Measurements from ENCODE around the gene DHCR24. TPM values are rescaled to one million over a fixed set of nuclear protein-coding genes. Genes with fewer than 3 reads are reported as not detected.

The DHCR24 gene
- total RNA-seq, 1 donor from 2014 or later: 168 TPM

- Mint-ChIP-seq H3K9me3 (ENCODE audit: unreplicated experiment) (peaks cover 3% of the 10 kb centered on the region), H3K36me3 (ENCODE audit: low read depth, unreplicated experiment) (no peaks in the 10 kb centered on the region), H3K27ac (ENCODE audit: unreplicated experiment) (no peak overlapping the region), H3K27me3 (ENCODE audit: low read depth, unreplicated experiment) (peaks cover 14% of the 10 kb centered on the region), H3K4me3 (ENCODE audit: unreplicated experiment) (no peak overlapping the region), H3K4me1 (ENCODE audit: low read depth, unreplicated experiment) (no peaks in the 10 kb centered on the region)
- no peaks in the 10 kb centered on the region for H3K9me3 ChIP-seq (ENCODE audit: insufficient read depth, low read depth, low read length)
- H3K79me2 ChIP-seq (ENCODE audit: insufficient read depth, low read length): no peaks in the 10 kb centered on the region
- DNase-seq (ENCODE audit: low read depth) (no peak), FAIRE-seq (no peak)
- H3K4me3 ChIP-seq (ENCODE audit: insufficient read depth, low read depth, low read length): no peak overlapping the region
- no peak overlapping the region for H3K9ac ChIP-seq (ENCODE audit: low read length)
- H3K4me1 ChIP-seq (ENCODE audit: insufficient read depth, low read length): peaks cover 7% of the 10 kb centered on the region
- no peak overlapping the region for H3K4me2 ChIP-seq (ENCODE audit: low read length)
- H2AFZ ChIP-seq (ENCODE audit: low read depth, low read length): no peak overlapping the region
- no peaks in the 10 kb centered on the region for H3K36me3 ChIP-seq (ENCODE audit: insufficient read depth, low read length)
- no peak overlapping the region for H3K27ac ChIP-seq (ENCODE audit: low read depth, low read length)
- no peaks in the 10 kb centered on the region for H4K20me1 ChIP-seq (ENCODE audit: insufficient read depth, low read length)
- H3K27me3 ChIP-seq (ENCODE audit: insufficient read depth, low read length): peaks cover 14% of the 10 kb centered on the region
- TF ChIP-seq CTCF (IDR thresholded peaks at IDR 0.05; ENCODE audit: insufficient read depth, low read depth, low read length) (no peak), EZH2 (IDR thresholded peaks at IDR 0.05; ENCODE audit: insufficient read depth, low read length) (no peak)
Measured at GRCh38 chr1:54805981-54806381, 81.0 kb downstream of the DHCR24 start.

GRCh38 chr1:54805466-54805865 is 81.5 kb downstream of the DHCR24 start:
- no peak for FAIRE-seq

More at GRCh38 chr1:54805466-54805865, 81.5 kb downstream of the DHCR24 start:
- Histone ChIP-seq H3K36me3 (ENCODE audit: insufficient read depth, low read length) (no peaks in the 10 kb centered on the region), H3K27me3 (ENCODE audit: insufficient read depth, low read length) (peaks cover 18% of the 10 kb centered on the region), H3K9me3 (ENCODE audit: insufficient read depth, low read depth, low read length) (no peaks in the 10 kb centered on the region), H4K20me1 (ENCODE audit: insufficient read depth, low read length) (no peaks in the 10 kb centered on the region), H2AFZ (ENCODE audit: low read depth, low read length) (no peak overlapping the region), H3K79me2 (ENCODE audit: insufficient read depth, low read length) (no peaks in the 10 kb centered on the region), H3K4me2 (ENCODE audit: low read length) (no peak overlapping the region), H3K4me3 (ENCODE audit: insufficient read depth, low read depth, low read length) (no peak overlapping the region), H3K4me1 (ENCODE audit: insufficient read depth, low read length) (peaks cover 7% of the 10 kb centered on the region), H3K27ac (ENCODE audit: low read depth, low read length) (no peak overlapping the region), H3K9ac (ENCODE audit: low read length) (no peak overlapping the region)
- DNase-seq (ENCODE audit: low read depth): no peak
- TF ChIP-seq EZH2 (IDR thresholded peaks at IDR 0.05; ENCODE audit: insufficient read depth, low read length) (no peak), CTCF (IDR thresholded peaks at IDR 0.05; ENCODE audit: insufficient read depth, low read depth, low read length) (no peak)
- Mint-ChIP-seq H3K9me3 (ENCODE audit: unreplicated experiment) (peaks cover 3% of the 10 kb centered on the region), H3K27ac (ENCODE audit: unreplicated experiment) (no peak overlapping the region), H3K36me3 (ENCODE audit: low read depth, unreplicated experiment) (no peaks in the 10 kb centered on the region), H3K4me3 (ENCODE audit: unreplicated experiment) (no peak overlapping the region), H3K4me1 (ENCODE audit: low read depth, unreplicated experiment) (no peaks in the 10 kb centered on the region), H3K27me3 (ENCODE audit: low read depth, unreplicated experiment) (peaks cover 9% of the 10 kb centered on the region)

Data from astrocyte (in vitro differentiated cells and primary cell).